Activated CD8-positive, alpha-beta memory T cell treated with anti-CD3 and anti-CD28 coated beads for 24 hours (primary cell): Measurements from ENCODE around the gene MAP1S.

Experiments used
- DNase-seq: peaks from one replicate; pipeline ENCODE4 v3.0.0-alpha.2; 2020

The MAP1S gene, protein sequence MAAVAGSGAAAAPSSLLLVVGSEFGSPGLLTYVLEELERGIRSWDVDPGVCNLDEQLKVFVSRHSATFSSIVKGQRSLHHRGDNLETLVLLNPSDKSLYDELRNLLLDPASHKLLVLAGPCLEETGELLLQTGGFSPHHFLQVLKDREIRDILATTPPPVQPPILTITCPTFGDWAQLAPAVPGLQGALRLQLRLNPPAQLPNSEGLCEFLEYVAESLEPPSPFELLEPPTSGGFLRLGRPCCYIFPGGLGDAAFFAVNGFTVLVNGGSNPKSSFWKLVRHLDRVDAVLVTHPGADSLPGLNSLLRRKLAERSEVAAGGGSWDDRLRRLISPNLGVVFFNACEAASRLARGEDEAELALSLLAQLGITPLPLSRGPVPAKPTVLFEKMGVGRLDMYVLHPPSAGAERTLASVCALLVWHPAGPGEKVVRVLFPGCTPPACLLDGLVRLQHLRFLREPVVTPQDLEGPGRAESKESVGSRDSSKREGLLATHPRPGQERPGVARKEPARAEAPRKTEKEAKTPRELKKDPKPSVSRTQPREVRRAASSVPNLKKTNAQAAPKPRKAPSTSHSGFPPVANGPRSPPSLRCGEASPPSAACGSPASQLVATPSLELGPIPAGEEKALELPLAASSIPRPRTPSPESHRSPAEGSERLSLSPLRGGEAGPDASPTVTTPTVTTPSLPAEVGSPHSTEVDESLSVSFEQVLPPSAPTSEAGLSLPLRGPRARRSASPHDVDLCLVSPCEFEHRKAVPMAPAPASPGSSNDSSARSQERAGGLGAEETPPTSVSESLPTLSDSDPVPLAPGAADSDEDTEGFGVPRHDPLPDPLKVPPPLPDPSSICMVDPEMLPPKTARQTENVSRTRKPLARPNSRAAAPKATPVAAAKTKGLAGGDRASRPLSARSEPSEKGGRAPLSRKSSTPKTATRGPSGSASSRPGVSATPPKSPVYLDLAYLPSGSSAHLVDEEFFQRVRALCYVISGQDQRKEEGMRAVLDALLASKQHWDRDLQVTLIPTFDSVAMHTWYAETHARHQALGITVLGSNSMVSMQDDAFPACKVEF

DNA sequence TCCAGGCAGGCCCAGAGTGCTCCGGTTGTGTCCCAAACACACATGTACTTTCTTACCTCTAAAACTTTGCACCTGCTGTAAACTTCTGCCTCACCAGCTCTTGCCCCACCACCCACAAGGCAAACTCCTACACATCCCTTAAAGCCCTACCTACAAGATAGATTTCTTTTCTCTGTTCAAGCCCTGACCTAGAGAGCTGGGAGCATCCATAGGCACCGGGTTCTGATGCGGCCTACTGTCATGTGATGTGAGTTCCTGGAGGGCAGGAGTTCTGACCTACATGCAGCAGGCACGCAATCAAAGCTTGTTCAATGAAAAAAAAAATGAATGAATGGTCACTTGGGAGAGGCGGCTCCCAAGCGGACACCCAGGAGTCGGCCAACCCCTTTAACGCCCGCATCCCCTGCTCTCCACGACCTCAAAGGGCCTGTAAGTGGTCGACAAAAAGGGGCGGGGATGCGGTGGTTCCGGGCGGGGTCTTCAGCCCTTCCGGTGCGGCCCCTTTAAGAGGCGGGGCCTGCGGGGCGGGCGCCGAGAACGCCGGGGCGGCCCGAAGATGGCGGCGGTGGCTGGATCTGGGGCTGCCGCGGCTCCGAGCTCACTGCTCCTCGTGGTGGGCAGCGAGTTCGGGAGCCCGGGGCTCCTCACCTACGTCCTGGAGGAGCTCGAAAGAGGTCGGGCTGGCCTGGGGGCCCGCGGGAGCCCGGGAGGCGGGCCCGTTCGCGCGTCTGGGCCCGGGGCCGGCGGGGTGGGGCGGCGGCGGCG lies at the start of gene MAP1S:
MAP1S (plus strand) TSS at position 534 of the 765 bp plus-strand sequence; CDS start at position 557, 23 bp downstream.
- peak; percentile 88 for DNase-seq

DNA sequence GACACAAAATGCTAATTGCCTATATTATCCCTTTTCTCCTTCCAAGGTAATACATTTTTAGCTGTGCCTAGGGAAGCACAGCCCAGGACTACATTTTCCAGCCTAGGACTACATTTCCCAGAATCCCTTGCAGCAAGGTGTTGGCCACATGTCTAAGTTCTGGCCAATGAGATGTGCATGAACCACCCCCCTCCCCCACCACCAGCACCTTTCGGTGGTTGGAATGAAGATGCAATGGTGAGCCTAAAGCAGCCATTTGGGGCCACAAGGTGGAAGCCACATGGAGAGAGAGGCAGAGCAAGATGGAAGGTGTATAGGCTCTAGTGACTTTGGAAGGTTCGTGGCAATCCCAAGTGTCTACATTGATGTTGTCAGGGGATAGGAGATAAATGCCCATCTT lies 47.4 kb upstream of the MAP1S start:
- no peak for DNase-seq

DNA sequence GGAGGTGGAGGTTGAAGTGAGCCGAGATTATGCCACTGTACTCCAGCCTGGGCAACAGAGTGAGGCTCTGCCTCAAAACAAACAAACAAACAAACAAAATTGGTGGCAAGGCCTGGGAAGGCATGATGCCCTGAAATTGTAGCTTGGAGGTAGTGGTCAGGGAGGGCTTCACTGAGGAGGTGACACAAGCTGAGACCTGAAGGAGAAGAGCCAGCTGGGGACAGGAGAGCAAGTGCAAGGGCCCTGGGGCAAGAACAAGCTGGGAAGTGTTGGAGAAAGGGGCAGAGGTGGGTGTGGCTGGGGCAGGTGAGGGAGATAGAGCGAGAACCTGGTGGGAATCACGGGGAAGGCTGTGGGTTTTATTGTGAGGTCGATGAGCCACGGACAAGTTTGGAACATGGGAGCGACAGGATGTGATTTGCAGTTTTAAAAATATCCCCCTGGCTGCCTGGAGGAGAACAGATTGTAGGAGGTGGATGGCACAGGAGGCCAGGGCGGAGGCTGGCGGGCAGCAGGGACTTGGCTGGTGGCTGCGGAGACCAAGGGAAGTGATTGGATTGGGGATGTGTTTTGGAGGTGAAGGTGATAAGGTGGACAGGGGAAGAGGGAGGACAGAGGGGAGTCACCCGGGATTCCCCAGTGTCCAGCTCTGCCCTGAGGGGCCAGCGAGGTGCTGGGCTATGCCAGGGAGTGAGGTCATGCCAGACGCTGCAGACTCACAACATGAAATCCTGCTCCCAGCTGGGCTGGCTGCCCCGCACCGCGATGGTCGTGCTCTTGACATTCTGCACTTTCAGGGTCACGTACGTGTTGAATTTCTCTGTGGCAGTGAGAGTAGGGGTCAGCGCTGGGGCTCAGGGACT lies 45.1 kb upstream of the MAP1S start:
- no peak for DNase-seq

DNA sequence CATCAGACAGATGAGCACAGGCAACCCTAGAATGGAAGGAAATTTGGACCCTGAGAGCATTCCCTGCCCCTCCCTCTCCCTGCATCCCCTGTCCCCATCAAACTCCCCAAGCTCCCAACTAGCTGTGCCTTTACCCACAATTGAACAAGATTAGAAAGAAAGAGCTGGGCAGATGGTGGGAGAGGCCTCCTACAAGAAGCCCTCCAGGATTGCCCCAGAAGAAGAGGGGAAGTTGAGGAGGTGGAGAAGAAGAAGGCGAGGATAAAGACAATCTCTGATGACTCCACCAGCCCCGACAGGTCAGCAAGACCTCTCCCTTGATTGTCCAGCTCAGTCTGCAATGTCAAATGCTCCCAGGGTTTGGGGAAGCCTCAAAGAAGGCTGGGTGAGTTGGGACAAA lies 43.0 kb upstream of the MAP1S start:
- no peak for DNase-seq

DNA sequence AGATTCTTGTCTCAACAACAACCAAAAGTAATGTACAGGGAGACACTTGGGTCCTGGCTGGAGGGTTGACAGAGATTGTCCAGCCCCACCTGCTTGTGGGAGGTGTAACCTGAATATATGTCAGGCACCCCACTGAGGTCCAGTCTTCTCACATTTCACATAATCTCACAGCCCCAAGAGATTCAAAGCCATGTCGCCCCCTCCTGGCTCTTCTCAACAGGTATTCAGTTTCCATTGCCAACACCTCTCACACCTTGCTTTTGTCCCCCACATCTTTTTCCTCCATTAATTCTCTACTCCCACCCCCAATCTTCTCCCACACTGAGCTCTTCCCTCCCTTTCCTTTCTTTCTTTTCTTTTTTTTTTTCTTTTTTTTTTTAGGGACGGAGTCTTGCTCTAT lies 42.3 kb upstream of the MAP1S start:
- no peak for DNase-seq

DNA sequence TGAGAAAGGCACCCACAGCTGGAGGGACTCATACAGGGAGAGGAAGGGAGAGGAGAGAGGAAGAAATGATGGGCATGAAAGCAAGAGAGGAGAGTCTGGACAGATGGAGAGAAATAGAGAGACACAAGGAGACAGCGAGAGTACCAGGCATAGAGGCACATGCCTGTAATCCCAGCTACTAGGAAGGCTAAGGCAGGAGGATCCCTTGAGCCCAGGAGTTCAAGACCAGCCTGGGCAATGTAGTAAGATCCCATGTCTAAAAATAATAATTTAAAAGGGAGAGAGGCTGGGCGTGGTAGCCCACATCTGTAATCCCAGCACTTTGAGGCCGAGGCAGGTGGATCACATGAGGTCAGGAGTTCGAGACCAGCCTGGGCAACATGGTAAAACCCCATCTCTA lies 40.4 kb upstream of the MAP1S start:
- no peak for DNase-seq

DNA sequence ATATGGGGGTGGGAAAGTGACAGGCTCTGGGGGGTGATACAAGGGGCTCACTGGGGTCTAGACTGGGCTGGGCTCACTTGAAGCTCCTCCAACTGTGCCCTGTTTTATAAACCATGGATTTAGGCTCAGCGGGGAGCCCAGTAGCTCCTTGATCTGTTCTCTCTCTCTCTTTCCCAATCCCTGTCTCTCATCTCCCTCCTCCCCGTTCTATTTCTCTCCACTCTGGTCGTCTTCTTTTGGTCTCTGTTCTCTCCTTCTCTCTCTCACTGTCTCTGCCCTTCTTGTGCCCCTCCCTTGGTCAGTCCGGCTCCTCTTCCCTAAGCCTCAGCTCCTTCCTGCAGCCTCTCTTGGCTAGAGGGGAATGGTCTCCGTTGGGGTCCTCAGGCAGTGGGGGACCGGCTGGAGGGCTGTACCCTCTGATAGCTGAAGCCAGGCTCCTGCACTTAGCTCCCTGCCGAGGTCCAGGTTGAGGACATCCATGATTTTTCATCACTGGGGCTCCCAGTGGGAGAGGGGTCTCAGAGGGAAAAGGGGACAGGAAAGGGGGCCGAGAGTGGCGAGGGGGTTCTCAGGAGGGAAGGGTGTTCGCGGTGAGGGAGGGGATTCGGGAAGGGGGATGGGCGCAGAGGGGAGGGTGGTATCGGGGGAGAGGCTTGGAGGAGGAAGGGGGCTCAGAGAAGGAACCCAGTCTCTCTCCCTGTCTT lies 39.6 kb upstream of the MAP1S start:
- no peak for DNase-seq

DNA sequence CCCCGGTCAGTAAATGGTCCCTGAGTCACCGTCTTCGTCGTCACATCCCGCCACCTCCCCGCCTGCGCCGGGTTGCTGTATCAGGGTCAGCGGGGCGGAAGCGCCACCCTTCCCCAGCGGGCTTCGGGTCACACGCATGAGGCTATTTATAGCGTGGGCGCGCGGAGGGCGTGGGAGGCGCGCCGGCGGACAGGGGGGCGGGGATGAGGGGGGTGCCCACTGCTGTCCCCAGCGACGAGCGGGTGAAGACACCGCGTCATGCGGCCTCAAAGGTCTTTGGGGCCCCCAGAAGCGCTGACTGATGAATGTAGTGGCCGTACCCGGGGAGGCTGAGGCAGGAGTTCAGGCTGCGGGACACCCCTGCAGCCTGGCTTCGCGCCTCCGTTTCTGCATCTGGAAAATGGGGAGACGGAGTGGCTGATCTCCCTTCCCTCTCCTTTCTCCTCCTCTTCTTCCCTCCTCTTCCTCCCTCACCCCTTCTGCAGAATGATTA lies 39.0 kb upstream of the MAP1S start:
- DNase-seq = peak; percentile 77

DNA sequence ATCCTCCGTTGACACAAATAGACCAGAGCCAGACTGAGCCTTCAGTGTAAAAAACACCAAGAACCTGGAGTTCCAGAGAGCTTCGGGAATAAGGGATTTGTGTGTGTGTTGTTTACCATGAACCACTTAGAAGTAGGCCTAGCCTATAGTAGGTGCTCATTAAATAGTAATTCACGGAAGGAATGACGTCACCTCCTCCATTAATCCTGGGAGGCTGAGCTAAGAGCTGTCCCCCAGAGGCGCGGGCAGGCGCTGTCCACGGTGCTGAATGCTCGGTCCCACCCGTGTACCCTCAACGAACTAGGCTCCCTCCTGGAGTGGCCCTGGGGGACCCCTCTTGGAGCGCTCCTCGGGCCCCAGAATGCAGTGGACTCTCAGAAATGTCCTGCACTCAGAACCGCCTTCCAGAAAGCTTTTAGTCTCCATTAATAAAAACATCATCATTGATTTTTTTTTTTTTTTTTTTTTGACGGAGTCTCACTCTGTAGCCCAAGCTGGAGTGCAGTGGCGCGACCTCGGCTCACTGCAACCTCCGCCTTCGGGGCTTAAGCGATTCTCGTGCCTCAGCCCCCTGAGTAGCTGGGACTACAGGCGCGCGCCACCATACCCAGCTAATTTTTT lies 37.7 kb upstream of the MAP1S start:
- peak; percentile 68 for DNase-seq

DNA sequence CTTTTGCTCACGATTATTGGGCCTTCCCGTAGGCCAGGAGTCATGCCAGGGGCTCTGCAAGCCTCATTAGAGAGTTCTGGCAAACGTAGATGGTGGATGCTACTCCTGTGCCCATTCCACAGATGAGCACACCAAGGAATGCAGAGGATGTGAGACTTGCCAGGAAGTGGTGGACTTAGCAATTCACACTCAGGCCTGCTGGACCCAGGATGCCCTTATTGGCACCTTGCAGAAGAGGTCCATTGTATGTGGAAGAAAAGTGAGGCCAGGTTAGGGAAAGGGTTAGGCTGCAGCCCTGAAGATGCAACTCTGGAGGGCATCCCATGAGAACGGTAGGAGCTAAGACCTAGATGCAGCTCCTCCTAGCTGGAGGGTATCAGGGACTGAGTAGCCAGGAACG lies 37.0 kb upstream of the MAP1S start:
- no peak for DNase-seq

DNA sequence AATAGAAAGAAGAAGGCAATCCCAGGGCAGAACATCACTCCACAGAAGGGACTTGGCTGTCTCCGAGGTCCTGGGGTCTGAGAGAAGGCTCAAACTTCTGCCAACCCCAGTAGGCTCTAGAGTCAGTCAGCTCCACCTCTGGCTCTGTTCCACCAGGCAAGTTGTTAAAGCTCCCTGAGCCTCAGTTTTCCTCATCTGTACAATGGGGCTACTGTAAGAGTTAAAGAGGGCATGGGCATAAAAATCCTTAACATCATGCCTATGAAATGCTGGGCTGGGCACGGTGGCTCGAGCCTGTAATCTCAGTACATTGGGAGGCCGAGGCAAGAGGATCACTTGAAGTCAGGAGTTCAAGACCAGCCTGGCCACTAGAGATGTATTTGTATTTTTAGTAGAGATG lies 36.2 kb upstream of the MAP1S start:
- no peak for DNase-seq

DNA sequence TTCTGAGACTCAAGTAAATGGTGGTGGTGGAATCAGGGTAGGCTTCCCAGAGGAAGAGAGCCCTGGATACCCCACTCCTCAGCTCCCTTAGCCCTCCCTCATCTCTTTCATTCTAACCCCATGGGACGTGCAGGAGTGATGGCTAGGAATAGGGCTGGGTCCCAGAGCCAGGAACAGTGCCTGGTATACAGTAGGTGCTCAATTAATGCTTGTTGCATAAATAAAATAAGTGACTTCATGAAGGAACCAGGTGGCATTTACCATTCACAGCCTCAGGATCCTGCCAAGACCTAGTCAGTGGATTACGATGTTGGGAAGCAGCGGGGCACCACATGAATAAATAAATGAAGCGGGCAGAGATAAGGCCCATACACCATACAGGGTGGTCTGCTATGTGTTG lies 35.0 kb upstream of the MAP1S start:
- DNase-seq = no peak

DNA sequence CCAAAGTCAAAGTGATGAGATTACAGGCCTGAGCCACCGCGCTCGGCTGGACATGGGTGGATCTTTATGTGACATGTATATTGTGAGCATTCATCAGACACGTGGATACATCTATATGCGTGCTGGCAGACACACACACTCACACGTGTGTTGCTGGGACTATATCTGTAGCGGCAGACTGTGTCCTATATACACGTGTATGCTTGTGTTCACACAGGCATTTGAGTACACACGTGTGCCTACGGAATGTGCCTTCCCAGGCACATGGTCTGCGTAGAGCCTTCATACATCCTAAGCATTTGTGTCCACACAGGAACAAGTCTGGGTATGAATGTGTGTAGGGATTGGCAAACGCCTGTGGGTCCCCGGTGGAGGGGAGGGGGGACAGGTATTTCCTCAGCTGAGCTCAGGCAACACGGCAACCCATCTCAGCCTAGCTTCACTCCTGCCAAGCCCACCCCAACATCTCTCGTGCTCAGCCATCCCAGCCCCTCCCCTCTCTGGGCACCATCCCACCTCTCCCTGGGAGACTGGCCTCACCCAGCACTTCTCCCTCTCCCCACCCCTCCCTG lies 33.7 kb upstream of the MAP1S start:
- no peak for DNase-seq

DNA sequence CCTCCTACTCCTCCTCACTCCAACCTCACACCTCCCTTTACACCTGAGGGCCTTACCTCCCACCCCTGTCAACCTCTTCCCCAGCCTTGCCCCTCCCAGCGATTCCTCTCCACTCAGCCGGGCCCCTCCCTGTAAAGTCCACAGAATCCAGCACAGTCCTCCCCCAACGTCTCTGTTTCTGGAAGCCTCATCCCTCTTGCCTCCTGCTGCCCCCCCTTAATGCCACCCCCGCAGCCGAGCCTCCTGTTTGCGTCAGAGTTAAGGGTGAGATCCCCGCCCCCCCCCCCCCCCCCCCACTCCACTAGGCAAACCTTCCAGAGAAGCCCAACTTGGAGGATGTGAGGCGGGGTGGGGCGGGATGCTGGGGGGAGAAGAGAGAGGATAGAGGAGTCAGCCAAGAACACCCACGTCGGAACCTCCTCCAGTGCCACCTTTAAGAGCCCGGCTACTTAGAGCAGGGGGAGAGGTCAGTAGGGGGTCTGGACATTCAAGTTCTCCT lies 33.2 kb upstream of the MAP1S start:
- no peak for DNase-seq

DNA sequence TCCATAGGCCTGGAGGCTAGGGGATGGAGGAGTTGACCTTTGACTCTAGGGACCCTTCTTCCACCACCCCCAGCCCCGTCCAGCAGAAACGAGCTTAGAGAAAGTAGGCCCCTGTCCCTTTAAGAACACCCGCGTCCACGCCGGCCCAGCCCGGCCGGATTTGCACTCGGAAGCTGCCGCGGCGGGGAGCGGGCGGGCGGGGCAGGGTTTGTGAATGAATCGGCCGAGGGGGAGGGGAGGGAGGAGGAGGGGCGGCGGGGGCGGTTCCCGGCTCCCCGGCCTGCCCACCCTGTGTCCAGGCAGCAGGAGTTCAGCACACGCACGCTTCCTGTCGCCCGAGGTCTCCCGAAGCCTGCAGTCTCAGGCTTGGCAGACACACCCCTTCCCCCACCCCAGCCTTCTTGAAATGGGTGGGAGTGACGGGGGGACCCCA lies 32.7 kb upstream of the MAP1S start:
- DNase-seq = no peak

DNA sequence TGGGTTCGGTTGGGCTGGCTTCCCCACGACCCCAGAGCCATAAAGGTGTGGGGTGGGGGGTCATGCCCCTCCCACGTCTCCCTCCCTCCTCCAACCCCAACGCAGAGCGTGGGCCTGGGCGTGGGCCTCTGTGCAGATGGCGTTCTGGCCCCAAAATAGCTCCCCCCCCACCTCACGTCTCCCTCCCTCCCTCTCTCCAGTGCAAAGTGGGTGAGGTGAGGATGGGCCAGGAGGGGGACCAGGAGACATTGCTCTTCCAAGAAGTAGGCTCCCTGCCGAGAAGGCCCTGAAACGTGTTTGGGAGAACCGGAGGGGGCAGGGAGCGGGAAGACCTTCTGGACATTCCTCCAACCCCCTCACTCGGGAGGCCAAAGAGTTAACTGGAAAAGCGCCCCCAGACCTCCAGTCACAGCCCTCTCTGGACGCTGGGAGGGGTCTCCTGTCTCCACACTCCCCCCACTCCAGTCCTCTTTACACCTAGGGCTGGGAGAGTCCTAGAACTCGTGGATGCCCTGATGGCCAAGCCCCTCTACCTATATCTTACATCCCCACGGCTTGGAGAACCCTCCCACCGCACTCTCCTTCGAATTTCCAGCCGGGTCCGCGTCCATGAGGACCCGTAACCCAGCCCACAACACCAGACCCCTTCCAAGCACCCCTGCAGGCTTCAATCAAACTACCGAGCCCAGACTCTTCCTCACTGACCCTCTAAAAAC lies 32.0 kb upstream of the MAP1S start:
- DNase-seq = no peak

DNA sequence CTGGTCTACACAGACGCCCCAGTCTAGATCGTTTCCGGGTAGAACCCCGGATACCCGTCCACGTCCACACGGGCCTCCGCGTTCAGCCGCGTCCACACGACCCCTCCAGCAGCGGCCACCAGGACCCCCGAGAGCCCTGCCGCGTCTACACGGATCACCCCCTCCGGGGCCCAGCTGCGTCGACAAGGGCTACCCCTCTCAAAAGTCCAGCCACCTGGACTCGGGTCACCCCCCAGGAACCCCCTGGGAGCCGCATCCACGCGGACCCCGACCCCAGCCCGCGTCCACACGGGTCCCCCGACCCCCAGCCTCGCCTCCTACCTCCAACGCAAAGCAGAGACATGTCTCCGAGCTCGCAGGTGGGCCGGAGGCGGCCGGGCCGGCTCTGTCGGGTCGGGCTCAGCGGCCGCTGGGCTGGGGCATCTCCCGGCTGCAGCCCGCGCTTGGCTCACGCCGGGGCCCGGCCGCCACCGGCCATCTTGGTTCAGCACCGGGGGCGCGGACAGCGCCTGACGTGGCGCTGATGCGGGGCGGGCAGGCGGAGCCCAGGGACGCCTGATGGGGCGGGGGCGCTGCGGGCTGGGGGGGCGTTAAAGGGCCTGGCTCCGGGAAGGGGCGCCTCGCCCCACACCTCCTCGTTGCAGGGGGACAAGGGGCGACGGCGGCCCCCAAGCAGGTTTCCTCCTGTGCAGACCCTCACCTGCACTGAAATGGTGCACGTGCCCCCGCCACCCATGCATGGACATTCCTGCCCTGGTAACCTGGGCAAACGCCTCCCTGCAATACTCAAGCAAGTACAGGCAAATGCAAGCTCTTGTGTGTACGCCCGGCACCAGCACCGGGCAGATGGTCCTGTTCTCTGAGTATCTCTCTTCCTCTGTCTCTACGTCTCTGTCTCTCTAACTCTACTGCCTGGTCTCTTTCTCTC lies 31.2 kb upstream of the MAP1S start, which contains the start of gene UNC13A:
UNC13A (minus strand) TSS at position 498 of the 928 bp plus-strand sequence; CDS start at position 343, 155 bp downstream.
- peak; percentile 78 for DNase-seq
